Trophoblast cell (in vitro differentiated cells and primary cell): Measurements from ENCODE around the gene RNF114. TPM values are rescaled to one million over a fixed set of nuclear protein-coding genes. Genes with fewer than 3 reads are reported as not detected.

Source experiments
- DNase-seq, 2 donors: peaks; one replicate each; pipeline ENCODE4 v3.0.0-alpha.2; 2016
- H2AFZ ChIP-seq: 2 replicates; pipeline ENCODE4 v1.6.1; 2013; ENCODE audit warnings: low read length, moderate library complexity, mild to moderate bottlenecking; ENCODE audit not compliant: insufficient read depth, poor library complexity
- H2AK5ac ChIP-seq: 2 replicates; pipeline ENCODE4 v1.6.1; 2013; ENCODE audit warnings: mild to moderate bottlenecking, low read length
- H2BK120ac ChIP-seq: 2 replicates; pipeline ENCODE4 v1.6.1; 2013; ENCODE audit warnings: low read length, mild to moderate bottlenecking, moderate library complexity; ENCODE audit not compliant: insufficient read depth, poor library complexity
- H2BK12ac ChIP-seq: 2 replicates; pipeline ENCODE4 v1.6.1; 2013; ENCODE audit warnings: mild to moderate bottlenecking, low read length, moderate library complexity
- H2BK5ac ChIP-seq: 2 replicates; pipeline ENCODE4 v1.6.1; 2013; ENCODE audit warnings: low read length, low read depth, moderate library complexity, mild to moderate bottlenecking; ENCODE audit not compliant: poor library complexity
- H3K14ac ChIP-seq: 2 replicates; pipeline ENCODE4 v1.6.1; 2013; ENCODE audit warnings: mild to moderate bottlenecking, low read length
- H3K18ac ChIP-seq: 2 replicates; pipeline ENCODE4 v1.6.1; 2013; ENCODE audit warnings: mild to moderate bottlenecking, low read length
- H3K23ac ChIP-seq: 2 replicates; pipeline ENCODE4 v1.6.1; 2013; ENCODE audit warnings: low read length
- H3K27ac ChIP-seq: 2 replicates; pipeline ENCODE4 v1.5.1; 2013; ENCODE audit warnings: low read depth, mild to moderate bottlenecking, inconsistent platforms, low read length, moderate library complexity
- H3K27me3 ChIP-seq: 2 replicates; pipeline ENCODE4 v1.6.1; 2013; ENCODE audit warnings: inconsistent platforms, mild to moderate bottlenecking, low read length, moderate library complexity; ENCODE audit not compliant: insufficient read depth
- H3K36me3 ChIP-seq, 2 experiments: 1 replicate in 1 of 2; 2 replicates in 1 of 2; pipeline ENCODE4 v1.6.1; 2013; ENCODE audit warnings: low read length in 2 of 2, mild to moderate bottlenecking in 2 of 2, moderate library complexity in 1 of 2; ENCODE audit not compliant: insufficient read depth in 2 of 2, control insufficient read depth in 1 of 2
- H3K4ac ChIP-seq: 2 replicates; pipeline ENCODE4 v1.6.1; 2013; ENCODE audit warnings: low read depth, mild to moderate bottlenecking, low read length, moderate library complexity
- H3K4me1 ChIP-seq, 2 experiments: 1 replicate in 1 of 2; 2 replicates in 1 of 2; pipeline ENCODE4 v1.6.1; 2013; ENCODE audit warnings: low read length in 2 of 2, mild to moderate bottlenecking in 2 of 2, moderate library complexity in 1 of 2; ENCODE audit not compliant: insufficient read depth in 2 of 2, control insufficient read depth in 1 of 2
- H3K4me2 ChIP-seq: 2 replicates; pipeline ENCODE4 v1.6.1; 2013; ENCODE audit warnings: inconsistent platforms, mild to moderate bottlenecking, low read length, moderate library complexity
- H3K4me3 ChIP-seq: 2 replicates; pipeline ENCODE4 v1.5.1; 2013; ENCODE audit warnings: mild to moderate bottlenecking, low read depth, low read length, inconsistent platforms
- H3K79me1 ChIP-seq: one replicate; pipeline ENCODE4 v1.6.1; 2013; ENCODE audit warnings: low read length
- H3K79me2 ChIP-seq: 2 replicates; pipeline ENCODE4 v1.6.1; 2013; ENCODE audit warnings: low read length, mild to moderate bottlenecking; ENCODE audit not compliant: control insufficient read depth, insufficient read depth, poor library complexity
- H3K9ac ChIP-seq: 2 replicates; pipeline ENCODE4 v1.6.1; 2013; ENCODE audit warnings: mild to moderate bottlenecking, low read length
- H3K9me3 ChIP-seq: 2 replicates; pipeline ENCODE4 v1.6.1; 2013; ENCODE audit warnings: low read depth, mild to moderate bottlenecking, control low read depth, inconsistent platforms, low read length; ENCODE audit not compliant: insufficient read depth
- H4K12ac ChIP-seq: 2 replicates; pipeline ENCODE4 v1.6.1; 2013; ENCODE audit warnings: low read depth, mild to moderate bottlenecking, low read length, moderate library complexity
- H4K8ac ChIP-seq: 2 replicates; pipeline ENCODE4 v1.6.1; 2013; ENCODE audit warnings: low read depth, mild to moderate bottlenecking, low read length, moderate library complexity
- H4K91ac ChIP-seq: one replicate; pipeline ENCODE4 v1.6.1; 2013; ENCODE audit warnings: low read depth, mild to moderate bottlenecking, low read length, moderate library complexity
- WGBS: extraction: QIAGEN DNeasy Blood & Tissue Kit; methylation state at CpG from one replicate; pipeline ENCODE4 v1.1.7; 2013; ENCODE audit warnings: missing lambda C conversion rate; ENCODE audit not compliant: insufficient read length, insufficient coverage; ENCODE audit errors: extremely low coverage; 5-methylcytosine and 5-hydroxymethylcytosine counted together
- polyA plus RNA-seq: library from polyadenylated mRNA; stranded (reverse); fragments of 200-250 nt; gene quantifications from 2 replicates; pipeline ENCODE4 v1.2.3, GENCODE V29; 2013

Gene RNF114
- 56.6 and 56.7 TPM in 2 replicates for polyA plus RNA-seq

GRCh38 chr20:49936153-49937026 lies at the start of gene RNF114:
RNF114 (plus strand) TSS chr20:49936397; CDS start chr20:49936413, 16 bp downstream.
- peak within 1 kb of the TSS; percentile 92 for H3K14ac ChIP-seq
- H3K23ac ChIP-seq = no peak within 1 kb of the TSS
- H4K12ac ChIP-seq = peak within 1 kb of the TSS; percentile 78
- H3K27ac ChIP-seq = peak within 1 kb of the TSS; percentile 42
- H3K4me3 ChIP-seq = peak within 1 kb of the TSS; percentile 98
- peaks cover 4% of the 10 kb centered on the region in 2 experiments for H3K4me1 ChIP-seq
- H3K4me2 ChIP-seq = peak within 1 kb of the TSS; percentile 79
- H3K79me2 ChIP-seq = peaks cover 11% of the 10 kb centered on the region
- no peaks in the 10 kb centered on the region for H3K27me3 ChIP-seq
- H2BK5ac ChIP-seq = peak within 1 kb of the TSS; percentile 74
- H3K36me3 ChIP-seq = peaks cover 6% of the 10 kb centered on the region in 2 experiments
- peak within 1 kb of the TSS; percentile 93 for H4K8ac ChIP-seq
- peaks cover 6% of the 10 kb centered on the region for H3K79me1 ChIP-seq
- peak within 1 kb of the TSS; percentile 97 for H3K4ac ChIP-seq
- H2BK120ac ChIP-seq = peak within 1 kb of the TSS; percentile 65
- peak within 1 kb of the TSS; percentile 86 for H4K91ac ChIP-seq
- H3K18ac ChIP-seq = peak within 1 kb of the TSS; percentile 91
- WGBS = no CpG with 5 or more reads among the region's 79 CpGs
- H3K9ac ChIP-seq = peak within 1 kb of the TSS; percentile 92
- peak within 1 kb of the TSS; percentile 66 for H2AK5ac ChIP-seq
- H2BK12ac ChIP-seq = no peak within 1 kb of the TSS
- peak within 1 kb of the TSS; percentile 83 for H2AFZ ChIP-seq
- H3K9me3 ChIP-seq = peaks cover 2% of the 10 kb centered on the region
- DNase-seq = peak; percentile 86 to 97

GRCh38 chr20:49886571-49887213 lies 49.5 kb upstream of the RNF114 start:
- Histone ChIP-seq H3K79me1 (no peaks in the 10 kb centered on the region), H3K9me3 (peaks cover 2% of the 10 kb centered on the region), H4K91ac (no peak overlapping the region), H3K79me2 (no peaks in the 10 kb centered on the region), H4K12ac (no peak overlapping the region), H3K23ac (no peak overlapping the region), H2BK5ac (no peak overlapping the region), H3K4me2 (no peak overlapping the region), H3K4me1 (no peaks in the 10 kb centered on the region), H3K27me3 (no peaks in the 10 kb centered on the region), H3K4ac (no peak overlapping the region), H2BK120ac (no peak overlapping the region), H2AK5ac (no peak overlapping the region), H4K8ac (no peak overlapping the region), H3K14ac (no peak overlapping the region), H2AFZ (no peak overlapping the region), H3K36me3 (peaks cover 19 to 27% of the 10 kb centered on the region in 2 experiments), H3K18ac (no peak overlapping the region), H2BK12ac (no peak overlapping the region), H3K27ac (no peak overlapping the region), H3K4me3 (no peak overlapping the region), H3K9ac (no peak overlapping the region)
- no CpG with 5 or more reads among the region's 30 CpGs for WGBS
- DNase-seq = no peak

- Histone ChIP-seq H3K79me1 (no peaks in the 10 kb centered on the region), H2BK5ac (no peak overlapping the region), H3K36me3 (peaks cover 19 to 27% of the 10 kb centered on the region in 2 experiments)
Observed at GRCh38 chr20:49887251-49888211, 48.7 kb upstream of the RNF114 start.

More at GRCh38 chr20:49887251-49888211, 48.7 kb upstream of the RNF114 start:
- Histone ChIP-seq H2AK5ac (no peak overlapping the region), H4K12ac (no peak overlapping the region), H2AFZ (no peak overlapping the region), H3K9me3 (peaks cover 2% of the 10 kb centered on the region), H4K91ac (no peak overlapping the region), H3K79me2 (no peaks in the 10 kb centered on the region), H3K9ac (no peak overlapping the region), H4K8ac (no peak overlapping the region), H3K4ac (no peak overlapping the region), H3K18ac (no peak overlapping the region), H2BK12ac (no peak overlapping the region), H2BK120ac (no peak overlapping the region), H3K4me2 (no peak overlapping the region), H3K14ac (no peak overlapping the region), H3K27ac (no peak overlapping the region), H3K27me3 (no peaks in the 10 kb centered on the region), H3K23ac (no peak overlapping the region), H3K4me3 (no peak overlapping the region), H3K4me1 (no peaks in the 10 kb centered on the region)
- DNase-seq = no peak
- WGBS = no CpG with 5 or more reads among the region's 32 CpGs
